Keratinocyte (primary cell): ENCODE measurements around the gene SLC16A4.

Experiments used
- CTCF ChIP-seq, 3 experiments: IDR thresholded peaks in 1 of 3; conservative IDR thresholded peaks in 1 of 3; optimal IDR thresholded peaks in 1 of 3; 2 replicates in 2 of 3; 3 replicates in 1 of 3; pipeline versions ENCODE3 to v1.5.1; 2011; ENCODE audit warnings: low read length in 3 of 3, mild to moderate bottlenecking in 3 of 3, moderate library complexity in 2 of 3, control low read depth in 1 of 3, inconsistent platforms in 1 of 3; ENCODE audit not compliant: insufficient read depth in 2 of 3; ENCODE audit errors: extremely low read depth in 1 of 3
- EZH2 ChIP-seq: IDR thresholded peaks from one replicate; pipeline ENCODE4 v1.6.1; 2012; ENCODE audit warnings: inconsistent platforms, mild to moderate bottlenecking, low read length, moderate library complexity

GRCh38 chr1:110384581-110385321, 6.1 kb downstream of the SLC16A4 start:
- TF ChIP-seq EZH2 (no peak), CTCF (optimal IDR thresholded peaks at IDR 0.05 in 1 of 3, IDR thresholded peaks at IDR 0.05 in 1 of 3, conservative IDR thresholded peaks at IDR 0.05 in 1 of 3; ENCODE audit: extremely low read depth in 1 of 3, insufficient read depth in 2 of 3, low read length in 3 of 3) (no peak)
